Omental fat pad (tissue), 4 donors: ENCODE results near the gene PRKG2. TPM values are rescaled to one million over a fixed set of nuclear protein-coding genes. Genes with fewer than 3 reads are reported as not detected.

Experiments
- ATAC-seq: fragments of 150-250 bp; one replicate; pipeline ENCODE4 v1.9.1; 2016; ENCODE audit warnings: mild to moderate bottlenecking, moderate library complexity; ENCODE audit not compliant: low FRiP score
- DNase-seq: peaks from one replicate; pipeline ENCODE4 v3.0.0-alpha.2; 2019; ENCODE audit warnings: low spot score
- CTCF ChIP-seq, 3 donors: fragments of 450-650 bp; IDR thresholded peaks; one replicate each; pipeline ENCODE4 v1.5.1; 2016 to 2017; ENCODE audit warnings: antibody characterized with exemption in 3 of 3, mild to moderate bottlenecking in 3 of 3, moderate library complexity in 2 of 3
- total RNA-seq, 4 donors: library from RNA; depleted of rRNA; stranded (reverse); fragments of >200 nt; gene quantifications; one replicate each; pipeline ENCODE4 v1.1.0, GENCODE V29; 2016

Gene PRKG2
- total RNA-seq, 4 donors from 2014 or later, result 0.13 to 1.2 (median 1.1) TPM; not detected in 1

GRCh38 chr4:81061344-81061730 is 153.7 kb downstream of the PRKG2 start:
- DNase-seq (no peak), ATAC-seq (no peak)
- TF ChIP-seq CTCF (IDR thresholded peaks at IDR 0.05), result no peak

GRCh38 chr4:81060587-81061343 is 154.3 kb downstream of the PRKG2 start:
- DNase-seq (no peak), ATAC-seq (no peak)
- no peak for TF ChIP-seq CTCF (IDR thresholded peaks at IDR 0.05)

- TF ChIP-seq CTCF (IDR thresholded peaks at IDR 0.05), result no peak
- ATAC-seq, result no peak
- no peak for DNase-seq
These were observed 156.4 kb downstream of the PRKG2 start for GRCh38 chr4:81058621-81059020.

- ATAC-seq, result peak; percentile 78
- peak in 1 of 3 donors; percentile 33 for TF ChIP-seq CTCF (IDR thresholded peaks at IDR 0.05)
- peak; percentile 63 for DNase-seq
These were observed 162.6 kb downstream of the PRKG2 start for GRCh38 chr4:81052119-81053068.

GRCh38 chr4:81049907-81050306 is 165.1 kb downstream of the PRKG2 start:
- ATAC-seq, result no peak
- DNase-seq, result no peak

GRCh38 chr4:81049330-81049729 is 165.7 kb downstream of the PRKG2 start:
- no peak for TF ChIP-seq CTCF (IDR thresholded peaks at IDR 0.05)
- ATAC-seq (no peak), DNase-seq (no peak)

More at GRCh38 chr4:81049907-81050306, 165.1 kb downstream of the PRKG2 start:
- TF ChIP-seq CTCF (IDR thresholded peaks at IDR 0.05), result no peak
